Measurements from ENCODE around the gene ZC3H7B.
A peak's percentile ranks its signal among the peaks of the same experiment; 100 is the strongest.

The ZC3H7B gene

GRCh38 chr22:41333806-41334205 lies 32.5 kb downstream of the ZC3H7B start:
- no peak for ATAC-seq

- no peak for ATAC-seq
These were observed 32.9 kb downstream of the ZC3H7B start for GRCh38 chr22:41334215-41334614.

- no peak for ATAC-seq
These were observed 33.8 kb downstream of the ZC3H7B start for GRCh38 chr22:41334951-41335635.

- no peak for ATAC-seq
These were observed 37.4 kb downstream of the ZC3H7B start for GRCh38 chr22:41338614-41339212.

GRCh38 chr22:41339823-41340222 lies 38.5 kb downstream of the ZC3H7B start:
- no peak for ATAC-seq

- ATAC-seq = no peak
These were observed 39.0 kb downstream of the ZC3H7B start for GRCh38 chr22:41340357-41340756.

- ATAC-seq = no peak
These were observed 39.7 kb downstream of the ZC3H7B start for GRCh38 chr22:41341012-41341411.

- peak; percentile 97 to 98 for ATAC-seq
These were observed 40.7 kb downstream of the ZC3H7B start for GRCh38 chr22:41341990-41342389.

GRCh38 chr22:41343300-41343699 lies 42.0 kb downstream of the ZC3H7B start:
- no peak for ATAC-seq

GRCh38 chr22:41343717-41344116 lies 42.4 kb downstream of the ZC3H7B start:
- no peak for ATAC-seq

GRCh38 chr22:41344189-41344788 lies 43.0 kb downstream of the ZC3H7B start:
- ATAC-seq = no peak

- no peak for ATAC-seq
These were observed 44.5 kb downstream of the ZC3H7B start for GRCh38 chr22:41345807-41346335.

GRCh38 chr22:41347066-41347859 lies 45.9 kb downstream of the ZC3H7B start:
- ATAC-seq = no peak

- ATAC-seq = no peak
These were observed 47.7 kb downstream of the ZC3H7B start for GRCh38 chr22:41348964-41349484.

GRCh38 chr22:41350087-41350486 lies 48.8 kb downstream of the ZC3H7B start:
- ATAC-seq = no peak

- ATAC-seq = no peak
These were observed 49.7 kb downstream of the ZC3H7B start for GRCh38 chr22:41351011-41351410.

- no peak for ATAC-seq
These were observed 50.7 kb downstream of the ZC3H7B start for GRCh38 chr22:41352058-41352457.

- ATAC-seq = no peak
These were observed 52.7 kb downstream of the ZC3H7B start for GRCh38 chr22:41353862-41354575.

GRCh38 chr22:41354979-41355378 lies 53.7 kb downstream of the ZC3H7B start:
- no peak for ATAC-seq

GRCh38 chr22:41355895-41356294 lies 54.6 kb downstream of the ZC3H7B start:
- no peak for ATAC-seq

- no peak for ATAC-seq
These were observed 55.2 kb downstream of the ZC3H7B start for GRCh38 chr22:41356430-41357028.

GRCh38 chr22:41357191-41357590 lies 55.9 kb downstream of the ZC3H7B start:
- no peak for ATAC-seq
